ENCODE results near the gene FOXR1.

DNA sequence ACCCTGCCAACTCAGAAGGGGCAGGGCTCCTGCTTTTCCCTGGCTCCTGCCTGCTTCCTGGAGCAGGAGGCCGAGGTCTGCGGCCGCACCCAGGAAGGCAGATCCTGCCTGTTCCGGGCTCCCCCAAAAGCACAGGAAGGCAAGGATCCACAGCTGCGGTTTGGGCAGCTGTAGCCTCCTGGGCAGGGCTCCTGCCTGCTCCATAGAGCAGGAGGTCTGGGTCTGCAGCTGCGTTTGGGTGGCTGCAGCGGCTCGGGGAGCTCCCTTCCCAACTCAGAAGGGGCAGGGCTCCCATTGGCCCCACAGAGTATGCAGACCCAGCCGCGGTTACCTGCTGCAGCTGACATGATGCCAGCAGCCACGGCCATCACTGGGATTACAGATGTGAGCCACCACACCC is 10.0 kb upstream of the FOXR1 start:
- TF ChIP-seq, protein P1, sequence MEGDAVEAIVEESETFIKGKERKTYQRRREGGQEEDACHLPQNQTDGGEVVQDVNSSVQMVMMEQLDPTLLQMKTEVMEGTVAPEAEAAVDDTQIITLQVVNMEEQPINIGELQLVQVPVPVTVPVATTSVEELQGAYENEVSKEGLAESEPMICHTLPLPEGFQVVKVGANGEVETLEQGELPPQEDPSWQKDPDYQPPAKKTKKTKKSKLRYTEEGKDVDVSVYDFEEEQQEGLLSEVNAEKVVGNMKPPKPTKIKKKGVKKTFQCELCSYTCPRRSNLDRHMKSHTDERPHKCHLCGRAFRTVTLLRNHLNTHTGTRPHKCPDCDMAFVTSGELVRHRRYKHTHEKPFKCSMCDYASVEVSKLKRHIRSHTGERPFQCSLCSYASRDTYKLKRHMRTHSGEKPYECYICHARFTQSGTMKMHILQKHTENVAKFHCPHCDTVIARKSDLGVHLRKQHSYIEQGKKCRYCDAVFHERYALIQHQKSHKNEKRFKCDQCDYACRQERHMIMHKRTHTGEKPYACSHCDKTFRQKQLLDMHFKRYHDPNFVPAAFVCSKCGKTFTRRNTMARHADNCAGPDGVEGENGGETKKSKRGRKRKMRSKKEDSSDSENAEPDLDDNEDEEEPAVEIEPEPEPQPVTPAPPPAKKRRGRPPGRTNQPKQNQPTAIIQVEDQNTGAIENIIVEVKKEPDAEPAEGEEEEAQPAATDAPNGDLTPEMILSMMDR (IDR thresholded peaks at IDR 0.05): no peak
- TF ChIP-seq POLR2A (IDR thresholded peaks at IDR 0.05) (no peak), EP300 (IDR thresholded peaks at IDR 0.05) (no peak)
